NCI-H510A (cell line): Measurements from ENCODE around the gene VRK3.
"Not testable (repeated sequence)": the region's sequence is repeated elsewhere in the genome, so short reads cannot be mapped to it uniquely, and the experiment has no call there.

ENCODE experiments used
- DNase-seq: peaks from one replicate; lab custom pipeline; 2025; lab: John Stamatoyannopoulos, UW

VRK3 gene

DNA sequence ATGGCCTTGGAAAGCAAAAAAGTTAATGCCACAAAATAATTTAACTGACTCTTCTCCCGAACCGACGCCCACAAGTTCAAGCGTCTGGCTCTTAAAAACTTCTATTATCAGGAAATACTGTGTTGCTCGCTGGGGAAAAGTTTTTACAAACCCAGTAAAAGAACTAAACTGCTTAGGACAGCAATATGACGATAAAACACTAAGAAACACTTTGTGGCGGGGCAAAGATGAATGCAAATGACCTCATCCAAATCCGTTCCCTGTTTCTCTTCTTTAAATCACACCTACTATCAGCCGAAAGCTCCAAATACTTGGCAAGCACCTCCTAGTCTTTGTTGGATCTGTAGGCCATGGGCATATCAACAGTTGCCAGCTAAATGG, 69.1 kb downstream of the VRK3 start:
- no peak for DNase-seq

- DNase-seq, result no peak
These were observed 70.2 kb downstream of the VRK3 start for GRCh38 chr19:49954933-49955332.

DNA sequence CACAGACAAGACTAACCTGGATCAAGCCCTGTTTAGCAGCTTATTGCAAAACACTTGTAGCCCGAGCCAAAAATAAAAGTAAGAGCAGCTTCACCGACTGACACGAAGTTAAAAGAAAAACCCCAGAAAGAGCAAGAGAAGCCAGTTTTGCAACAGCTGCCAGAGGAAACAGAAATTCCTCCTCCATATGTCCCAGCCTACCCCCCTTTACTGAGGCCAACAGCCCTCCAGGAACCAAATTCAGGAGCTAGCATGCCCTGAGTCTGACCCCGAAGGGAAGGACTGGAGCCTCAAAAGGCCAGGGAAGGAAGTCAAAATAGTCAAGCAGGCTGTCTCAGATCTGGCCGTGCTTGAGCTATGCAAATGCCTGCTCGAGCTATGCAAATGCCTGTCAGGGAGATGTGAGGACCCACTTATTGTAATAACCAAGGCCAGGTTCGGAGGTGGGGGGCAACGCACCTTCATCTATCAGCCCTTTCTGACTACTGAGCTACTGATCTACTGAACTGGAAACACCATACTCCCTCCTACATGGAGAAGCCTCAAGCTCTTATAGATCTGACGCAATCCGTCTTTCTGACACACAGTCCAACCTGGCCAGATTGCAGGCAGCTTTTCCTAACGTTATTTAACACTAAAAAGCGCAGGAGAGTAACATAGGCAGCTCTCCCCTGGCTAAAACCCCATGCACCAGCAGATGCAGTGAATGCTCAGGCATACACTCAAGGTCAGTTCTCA, 70.9 kb downstream of the VRK3 start:
- DNase-seq, result no peak

DNA sequence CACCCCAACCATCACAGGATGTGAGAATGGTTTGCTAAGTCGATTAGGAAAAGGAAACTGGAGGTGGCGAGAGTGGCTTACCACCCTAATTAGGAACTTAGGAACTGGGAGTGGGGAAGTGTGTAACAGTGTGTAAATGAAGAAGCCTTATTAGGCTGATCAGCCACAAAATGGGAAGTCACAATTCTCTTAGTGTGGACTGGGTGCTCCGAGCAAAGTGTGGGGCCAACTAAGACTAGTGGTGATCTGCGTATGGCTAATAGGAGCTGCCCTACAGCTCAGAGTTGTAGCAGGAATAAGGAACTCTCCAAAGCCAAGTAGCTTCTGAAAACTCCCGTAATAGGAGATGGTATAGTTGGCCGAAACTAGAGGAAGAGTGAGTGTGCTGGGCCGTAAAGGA, 71.8 kb downstream of the VRK3 start:
- no peak for DNase-seq

DNA sequence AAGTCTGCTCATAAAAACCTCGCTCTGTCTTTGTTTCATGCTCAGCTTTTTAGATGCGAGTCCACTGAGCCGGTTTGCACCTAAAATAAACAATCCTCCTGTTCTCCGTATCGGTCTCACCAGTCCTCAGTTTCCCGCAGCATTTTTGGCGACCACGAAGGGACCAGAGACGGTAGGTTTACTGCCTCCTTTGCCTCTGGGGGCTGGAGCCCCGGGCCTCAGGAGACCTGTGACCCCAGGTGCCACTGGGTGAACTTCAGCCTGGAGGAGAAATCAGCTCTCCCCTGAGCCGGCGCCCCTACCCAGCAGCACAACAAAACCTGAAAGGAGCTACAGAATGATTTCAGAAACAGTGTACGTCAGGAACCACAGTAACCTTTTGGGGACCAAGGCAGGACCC, 72.3 kb downstream of the VRK3 start:
- no peak for DNase-seq

- DNase-seq, result no peak
These were observed 72.7 kb downstream of the VRK3 start for GRCh38 chr19:49952479-49952836.

DNA sequence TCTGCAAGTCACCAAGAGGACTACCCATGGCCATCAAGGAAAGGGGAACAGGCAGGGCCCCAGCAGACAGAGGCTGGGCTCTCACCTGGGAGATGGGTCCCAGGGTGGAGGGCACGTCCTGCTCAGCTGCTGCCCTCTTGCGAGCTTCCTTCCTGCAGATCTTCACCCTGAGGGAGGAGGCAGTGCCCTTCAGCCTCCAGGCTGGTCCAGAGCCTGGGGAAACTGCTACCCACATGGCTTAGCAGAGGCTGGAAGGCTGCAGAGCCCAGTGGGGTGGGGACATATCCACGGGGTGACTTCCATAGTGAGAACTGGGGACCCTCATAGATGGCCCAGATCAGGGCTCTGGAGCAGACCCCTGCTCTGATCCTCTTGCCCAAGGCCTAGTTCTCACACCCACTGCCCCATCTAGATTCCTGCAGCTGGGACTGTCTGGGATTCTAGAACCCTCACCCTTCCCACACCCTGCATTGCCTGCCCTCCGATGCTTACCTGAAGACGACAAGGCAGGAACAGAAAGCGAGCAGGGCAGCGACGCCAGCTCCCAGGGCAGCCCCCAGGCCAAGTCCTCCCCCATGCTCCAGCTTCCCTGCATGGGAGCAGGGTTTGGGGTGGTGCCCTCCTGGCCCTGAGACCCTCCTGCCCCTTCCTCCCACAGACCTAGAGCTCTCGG, 73.2 kb downstream of the VRK3 start:
- no peak for DNase-seq

DNA sequence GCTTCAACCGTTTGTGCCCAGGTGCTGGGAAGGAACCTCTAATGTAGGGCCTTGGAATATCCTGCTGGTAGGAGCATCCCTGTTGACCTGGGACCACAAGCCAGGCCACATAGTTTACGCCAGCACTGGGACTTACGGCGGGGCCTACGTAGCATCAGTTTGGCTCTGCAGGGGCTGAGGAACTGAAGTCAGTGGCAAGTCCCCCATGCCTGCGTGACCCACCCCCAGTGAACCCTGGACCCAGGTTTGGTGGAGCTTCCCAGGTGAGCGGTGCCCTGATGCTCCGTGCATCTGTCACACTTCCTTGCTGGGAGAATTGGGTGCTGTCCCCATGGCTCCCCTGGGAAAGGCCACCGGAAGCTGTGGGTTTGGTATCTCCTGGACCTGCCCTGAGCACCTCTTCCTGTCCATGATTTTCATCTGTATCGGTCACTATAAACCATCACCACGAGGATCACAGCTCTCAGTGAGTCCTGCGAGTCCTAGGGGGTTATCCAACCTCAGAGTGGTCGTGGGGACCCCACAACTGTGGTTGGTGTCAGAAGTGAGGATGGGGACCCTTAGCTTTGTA, 74.1 kb downstream of the VRK3 start:
- no peak for DNase-seq

DNA sequence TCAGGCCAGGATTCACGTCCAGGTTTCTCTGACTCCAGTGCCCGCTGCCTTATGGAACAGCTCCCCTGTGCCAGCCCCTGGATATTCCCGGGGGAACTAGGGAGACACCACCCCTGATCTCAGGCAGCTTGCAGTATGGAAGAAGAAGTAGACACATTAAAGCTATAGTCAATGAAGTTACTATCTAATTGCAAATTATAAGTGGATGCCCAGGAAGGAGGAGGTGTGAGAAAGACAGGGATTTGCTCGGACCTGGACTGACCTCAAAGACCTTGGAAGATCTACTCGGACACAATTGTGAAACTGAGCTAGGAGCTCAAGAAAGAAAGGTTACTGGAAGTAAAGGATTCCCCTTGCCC, 74.6 kb downstream of the VRK3 start:
- DNase-seq, result no peak

DNA sequence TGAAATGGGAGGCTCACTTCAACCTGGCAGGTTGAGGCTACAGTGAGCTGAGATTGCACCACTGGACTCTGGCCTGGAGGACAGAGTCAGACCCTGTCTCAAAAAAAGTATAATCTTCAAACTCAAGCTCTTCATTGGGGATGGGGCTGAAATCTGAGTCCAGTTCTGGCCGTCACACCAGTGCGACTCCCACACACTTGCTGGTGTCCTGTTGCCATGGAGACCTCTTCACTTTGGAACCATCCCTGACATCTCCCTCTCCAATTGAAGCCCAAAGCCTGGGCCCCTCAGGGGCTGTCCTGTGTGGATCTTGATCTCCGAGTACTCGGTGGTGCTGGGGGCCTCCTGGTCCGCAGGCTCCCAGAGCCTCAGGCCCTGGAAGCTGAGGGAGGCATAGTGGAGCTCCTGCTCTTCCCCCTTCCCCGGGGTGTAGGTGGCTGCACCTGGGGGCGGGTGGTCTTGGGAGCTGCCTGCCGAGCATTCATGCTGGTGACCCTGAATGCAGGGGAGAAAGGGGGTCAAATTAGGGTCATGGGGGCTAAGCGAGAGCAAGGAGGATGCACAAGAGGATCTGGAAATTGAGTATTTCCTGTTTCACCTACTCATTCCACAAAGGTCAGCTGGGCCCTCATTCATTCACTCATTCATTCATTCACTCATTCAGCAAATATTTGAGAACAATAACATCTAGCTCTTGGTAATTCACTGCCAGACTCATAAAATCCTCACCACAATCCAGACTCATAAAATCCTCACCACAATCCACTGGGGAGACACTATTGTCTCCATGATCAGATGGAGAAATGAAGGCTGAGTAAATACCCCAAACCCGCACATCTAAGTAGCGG, 75.2 kb downstream of the VRK3 start:
- no peak for DNase-seq

GRCh38 chr19:49946415-49946814, 78.8 kb downstream of the VRK3 start:
- DNase-seq, result no peak

GRCh38 chr19:49944567-49944966, 80.6 kb downstream of the VRK3 start:
- DNase-seq, result not testable (repeated sequence)

GRCh38 chr19:49940482-49940791, 84.7 kb downstream of the VRK3 start:
- DNase-seq, result no peak

DNA sequence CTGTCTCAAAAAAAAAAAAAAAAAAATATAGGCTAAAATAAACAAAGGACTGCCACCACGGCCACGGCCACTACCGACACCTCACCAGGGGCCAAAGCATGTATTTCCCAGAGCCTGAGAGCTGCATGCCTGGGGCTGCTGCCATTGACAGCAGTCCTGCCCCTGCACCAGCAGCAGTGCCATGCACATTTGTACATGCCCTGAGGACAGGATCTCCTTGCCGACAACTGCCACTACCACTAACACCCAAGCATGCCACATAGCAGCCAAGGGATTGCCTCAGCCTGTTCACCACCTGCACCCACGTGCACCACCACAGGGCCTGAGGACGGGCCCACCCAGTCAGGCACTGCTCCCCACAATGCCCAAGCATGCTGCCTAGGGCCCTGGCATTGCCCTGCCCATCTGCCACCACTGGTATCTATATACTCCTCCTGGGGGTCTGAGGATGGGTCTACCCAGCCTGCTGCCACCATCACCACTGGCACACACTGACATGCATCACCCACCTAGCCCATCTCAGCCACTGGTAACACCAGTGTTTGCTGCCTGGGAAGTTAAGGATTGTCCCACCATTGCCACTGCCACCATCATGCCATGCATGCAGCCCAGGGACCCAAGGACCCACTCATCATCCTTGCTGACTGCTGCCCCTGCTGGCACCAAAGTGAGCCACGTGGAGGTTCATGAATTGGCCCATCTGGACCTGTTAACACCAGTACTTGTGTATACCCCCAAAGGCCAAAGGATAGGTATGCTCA, 85.3 kb downstream of the VRK3 start:
- no peak for DNase-seq

GRCh38 chr19:49938662-49939061, 86.5 kb downstream of the VRK3 start:
- DNase-seq, result no peak

DNA sequence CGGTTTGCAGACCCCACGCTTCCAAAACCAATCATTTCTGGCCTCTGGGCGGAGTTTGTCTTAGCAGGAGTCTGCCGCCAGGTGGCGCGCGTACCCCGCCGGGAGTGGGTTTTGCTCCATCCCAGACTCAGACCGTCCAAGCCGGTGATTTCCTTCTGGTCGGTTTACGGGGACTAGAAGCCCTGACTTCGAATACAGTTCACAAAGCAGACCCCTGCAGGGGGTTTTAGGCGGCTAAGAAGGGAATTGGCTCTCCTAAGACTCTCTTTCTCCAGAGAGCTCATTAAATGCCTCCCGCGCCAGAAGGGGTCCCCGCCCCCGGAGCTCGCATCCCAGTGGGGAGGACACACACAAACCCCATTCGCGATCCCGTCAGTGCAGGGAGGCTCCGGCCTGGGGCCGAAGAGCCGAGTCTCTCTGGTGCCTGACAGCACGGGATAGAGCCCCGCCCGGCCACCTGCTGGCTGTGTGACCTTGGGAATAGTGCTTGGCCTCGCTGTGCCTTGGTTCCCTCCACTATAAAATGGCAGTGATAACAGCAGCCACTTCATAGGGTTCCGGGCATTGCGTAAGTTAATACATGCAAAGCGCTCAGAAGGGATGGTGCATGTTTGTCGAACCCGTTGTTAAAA, 87.3 kb downstream of the VRK3 start:
- DNase-seq, result no peak

- no peak for DNase-seq
These were observed 88.6 kb downstream of the VRK3 start for GRCh38 chr19:49936549-49936948.

DNA sequence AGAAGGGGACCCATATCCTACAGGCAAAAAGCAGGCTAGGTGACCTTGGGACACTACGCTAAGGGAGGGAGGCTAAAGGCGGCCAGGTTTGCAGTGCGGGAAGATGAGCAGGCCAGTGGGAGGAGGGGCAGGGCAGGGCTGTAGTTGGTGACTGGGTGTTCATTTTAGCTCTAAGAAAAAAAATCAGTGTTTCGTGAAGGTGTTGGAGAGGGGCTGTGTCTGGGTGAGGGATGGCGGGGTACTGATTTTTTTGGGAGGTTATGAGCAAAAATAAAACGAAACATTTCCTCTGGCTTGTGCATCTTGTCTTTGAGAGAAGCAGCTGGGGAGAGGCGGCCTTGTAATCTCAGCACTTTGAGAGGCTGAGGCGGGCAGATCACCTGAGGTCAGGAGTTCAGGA, 91.5 kb downstream of the VRK3 start:
- DNase-seq, result no peak

- no peak for DNase-seq
These were observed 92.4 kb downstream of the VRK3 start for GRCh38 chr19:49932731-49933131.

- DNase-seq, result no peak
These were observed 93.1 kb downstream of the VRK3 start for GRCh38 chr19:49932041-49932451.

DNA sequence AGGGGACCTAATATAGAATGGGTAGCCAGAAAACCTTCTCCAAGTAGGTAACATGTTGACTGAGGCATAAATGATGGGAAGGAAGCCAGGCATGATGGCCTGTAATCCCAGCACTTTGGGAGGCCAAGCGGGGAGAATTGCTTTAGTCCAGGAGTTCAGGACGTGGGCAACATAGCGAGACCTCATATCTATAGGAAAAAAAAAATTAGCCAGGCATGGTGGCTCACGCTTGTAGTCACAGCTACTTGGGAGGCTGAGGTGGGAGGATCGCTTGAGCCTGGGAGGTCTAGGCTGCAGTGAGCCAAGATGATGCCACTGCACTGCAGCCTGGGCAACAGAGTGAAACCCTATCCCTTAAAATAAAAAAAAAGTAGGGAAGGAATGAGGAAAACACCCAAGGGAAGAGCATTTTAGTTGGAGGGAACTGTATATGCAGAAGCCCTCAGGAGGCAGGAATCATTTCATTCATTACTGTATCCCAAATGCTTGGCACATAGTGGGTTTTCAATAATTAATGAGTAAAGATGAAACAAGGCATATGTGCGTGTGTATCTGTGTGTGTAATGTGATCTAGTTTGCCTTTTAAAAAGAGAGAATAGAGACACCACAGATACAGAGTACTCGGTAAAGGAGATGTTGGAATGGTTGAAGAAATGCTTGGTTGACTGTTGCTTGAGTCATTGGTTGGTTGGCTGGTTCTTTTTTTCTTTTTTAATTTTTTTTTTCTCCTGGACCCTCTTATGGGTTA, 93.7 kb downstream of the VRK3 start:
- no peak for DNase-seq
